ENCODE results near the gene ABR.
"Not testable (repeated sequence)": the region's sequence is repeated elsewhere in the genome, so short reads cannot be mapped to it uniquely, and the experiment has no call there.

Gene ABR

GRCh38 chr17:1112875-1113274 is 66.9 kb downstream of the ABR start:
- no peak for DNase-seq

DNA sequence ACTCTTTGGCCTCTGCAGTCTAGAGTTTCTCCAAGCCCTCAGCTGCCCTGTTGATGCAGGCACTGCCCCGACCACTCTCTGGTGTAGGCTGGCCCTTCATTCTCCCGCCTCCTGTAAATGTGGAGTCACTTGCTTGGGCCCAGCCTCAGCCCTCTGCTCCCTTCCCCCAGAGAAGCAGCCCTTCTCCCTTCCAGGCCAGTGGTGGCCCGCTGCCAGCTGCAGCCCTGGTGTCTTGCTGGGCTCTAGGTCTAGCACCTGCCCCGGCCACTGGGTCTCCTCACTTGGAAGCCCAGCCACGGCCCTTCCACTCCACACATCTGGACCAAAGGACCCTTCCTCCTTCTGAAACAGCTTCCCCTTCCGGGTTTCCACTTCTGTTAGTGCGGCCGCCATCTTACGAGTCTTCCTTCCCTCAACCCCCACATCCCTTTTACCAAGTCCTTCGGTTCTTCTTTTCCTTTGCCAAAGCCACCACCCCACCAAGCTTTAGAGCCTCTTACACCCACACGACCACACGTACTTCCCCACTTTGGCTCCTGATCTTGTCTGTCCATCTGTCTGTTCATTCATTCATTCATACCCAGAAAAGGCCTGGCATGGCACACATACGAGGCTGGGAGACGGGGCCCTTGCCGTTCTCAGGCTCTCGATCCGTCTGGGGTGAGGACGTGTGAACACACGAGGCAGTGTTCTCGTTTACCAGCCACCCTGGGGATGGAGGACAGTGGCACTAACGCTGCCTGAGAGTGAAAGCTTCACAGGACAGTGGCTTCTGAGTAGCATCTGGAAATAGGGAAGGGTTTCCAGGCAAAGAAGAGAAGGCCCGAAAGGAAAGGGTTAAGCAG is 68.0 kb downstream of the ABR start:
- no peak for DNase-seq

DNA sequence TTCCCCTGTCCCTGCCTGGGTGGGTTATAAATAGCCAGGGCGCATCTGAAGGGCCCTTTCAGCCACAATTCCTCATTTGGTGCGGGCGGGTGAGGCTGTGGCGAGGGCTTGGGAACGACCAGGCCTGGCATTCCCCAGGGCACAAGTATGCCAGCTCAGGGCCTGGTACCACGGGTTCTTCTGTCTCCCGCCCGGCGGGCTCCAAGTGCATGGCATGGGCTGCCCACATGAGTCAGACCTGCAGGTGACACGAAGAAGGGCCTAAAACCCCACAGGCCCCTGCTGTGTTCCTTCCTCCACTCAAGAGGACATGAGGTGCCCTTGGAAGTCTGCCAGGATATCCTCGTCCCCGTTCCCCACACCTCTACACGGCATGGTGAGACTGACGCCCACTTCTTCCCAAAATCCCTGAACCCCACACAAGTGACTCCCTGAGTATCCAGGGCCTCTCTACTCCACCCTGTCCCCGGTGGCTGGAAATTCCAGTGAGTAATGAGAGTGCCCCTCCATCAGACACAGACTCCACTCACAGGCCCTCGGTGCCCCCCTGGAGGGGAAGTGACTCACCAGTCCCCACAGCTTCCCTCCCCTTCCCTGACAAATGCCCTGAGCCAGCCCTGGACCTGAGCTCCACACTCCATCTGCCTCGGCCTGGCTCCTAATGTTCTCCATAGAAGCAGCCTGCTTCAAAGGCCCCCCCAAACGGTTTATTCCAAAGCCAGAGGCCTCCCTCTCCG is 68.8 kb downstream of the ABR start:
- DNase-seq = no peak

DNA sequence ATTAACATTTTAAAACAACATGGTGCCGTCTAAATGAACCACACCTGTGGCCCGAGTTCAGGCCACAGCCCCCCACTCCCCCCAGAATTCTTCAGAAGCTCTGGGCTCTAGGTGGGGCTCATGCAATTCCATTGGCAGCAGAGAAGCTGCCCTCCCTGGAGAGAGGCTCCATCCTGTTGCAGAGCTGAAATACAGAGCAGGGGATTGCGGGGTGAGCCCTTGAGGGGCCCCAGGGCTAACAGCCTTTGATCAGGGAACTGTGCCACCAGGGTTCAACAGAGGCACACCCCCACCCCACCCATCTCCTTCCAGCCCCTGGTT is 69.3 kb downstream of the ABR start:
- DNase-seq = no peak

DNA sequence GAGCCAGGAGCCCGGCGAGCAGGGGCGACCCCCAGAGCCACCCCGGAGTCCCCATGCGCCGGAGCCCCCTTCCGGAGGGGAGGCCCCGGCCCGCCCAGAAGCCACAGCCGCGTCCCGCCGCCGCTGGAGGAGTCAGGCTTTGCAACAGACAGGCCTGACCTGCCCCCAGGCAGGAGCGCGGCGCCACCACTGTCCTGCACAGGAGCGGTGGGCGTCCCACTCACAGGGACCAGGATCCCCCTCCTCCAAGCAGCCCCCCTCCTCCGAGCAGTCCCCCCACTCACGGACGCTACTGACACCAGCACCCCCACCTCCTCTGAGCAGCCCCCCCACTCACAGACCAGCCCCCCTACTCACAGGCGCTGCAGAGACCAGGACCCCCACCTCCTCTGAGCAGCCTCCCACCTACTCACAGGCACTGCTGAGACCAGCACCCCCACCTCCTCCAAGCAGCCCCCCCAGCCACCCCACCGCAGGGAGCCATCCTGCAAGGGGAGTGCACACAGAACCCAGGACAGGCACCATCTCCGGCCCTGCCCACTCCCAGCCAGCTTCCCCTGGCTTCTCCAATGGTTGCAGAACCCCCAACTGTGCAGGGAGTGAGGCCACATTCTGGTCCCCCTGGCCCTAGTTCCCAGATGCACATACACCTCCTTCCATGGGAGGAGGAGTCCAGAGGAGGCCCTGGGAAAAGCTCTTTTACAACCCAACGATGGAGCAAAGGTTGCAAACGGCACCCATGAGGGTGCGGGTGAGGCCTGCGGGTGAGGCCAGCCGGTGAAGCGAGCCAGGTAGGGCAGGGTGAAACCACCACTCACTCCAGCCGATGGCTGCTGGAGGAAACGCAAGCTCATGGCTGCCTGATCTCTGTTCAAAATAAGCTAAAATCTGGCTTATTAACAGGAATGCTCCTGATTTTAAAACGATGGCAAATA is 69.9 kb downstream of the ABR start:
- DNase-seq = no peak

- DNase-seq = peak; percentile 84
Measured at GRCh38 chr17:1108765-1109605, 70.8 kb downstream of the ABR start.

DNA sequence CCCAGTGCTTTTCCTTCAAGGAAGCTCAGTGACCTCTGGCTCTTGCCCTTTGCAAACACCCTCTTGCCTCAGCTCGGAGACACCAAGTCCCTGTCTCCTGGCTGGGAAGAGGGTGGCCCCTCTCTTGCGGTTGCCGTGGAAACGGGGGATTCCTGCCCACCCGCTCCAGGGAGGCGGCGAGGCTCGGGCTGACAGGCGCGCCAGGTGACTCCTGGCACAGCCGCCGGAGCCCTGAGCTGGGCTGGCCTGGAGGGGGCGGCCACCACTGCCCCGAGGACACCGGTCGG is 71.4 kb downstream of the ABR start:
- no peak for DNase-seq

DNA sequence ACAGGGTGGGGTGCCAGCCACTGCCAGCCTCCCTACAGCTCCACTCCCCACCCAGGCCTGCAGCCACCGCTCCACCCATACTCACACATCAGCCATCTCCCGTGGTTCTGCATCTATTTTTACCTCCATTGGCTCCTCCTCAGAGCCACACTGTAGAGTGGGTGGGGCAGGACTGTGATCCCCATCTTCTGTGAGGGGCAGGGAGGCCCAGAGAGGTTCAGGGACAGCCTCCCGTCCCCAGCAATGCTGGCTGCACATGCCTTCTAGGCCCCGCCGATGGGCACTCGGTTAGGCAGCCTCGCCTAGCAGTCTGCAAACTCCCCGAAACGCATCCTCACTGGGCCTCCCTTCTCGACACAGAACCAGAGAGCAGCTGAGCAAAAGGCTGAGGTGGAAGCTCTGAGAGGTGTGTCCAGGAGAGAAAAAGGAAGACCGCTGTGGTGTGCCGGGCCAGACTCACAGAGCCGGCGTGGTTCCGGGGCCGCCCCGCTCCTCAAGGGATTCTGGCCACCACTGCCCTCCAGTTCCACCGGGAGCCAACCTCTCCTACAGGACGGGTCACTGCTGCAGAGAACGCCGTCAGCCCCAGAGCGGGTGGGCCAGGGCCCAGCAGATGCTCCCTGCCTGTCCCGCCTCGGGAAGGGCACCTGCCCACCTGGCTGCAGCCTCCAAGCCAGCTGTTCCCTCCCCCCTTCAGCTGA is 71.9 kb downstream of the ABR start:
- no peak for DNase-seq

GRCh38 chr17:1107083-1107776 is 72.6 kb downstream of the ABR start:
- no peak for DNase-seq

GRCh38 chr17:1104222-1104621 is 75.6 kb downstream of the ABR start:
- no peak for DNase-seq

DNA sequence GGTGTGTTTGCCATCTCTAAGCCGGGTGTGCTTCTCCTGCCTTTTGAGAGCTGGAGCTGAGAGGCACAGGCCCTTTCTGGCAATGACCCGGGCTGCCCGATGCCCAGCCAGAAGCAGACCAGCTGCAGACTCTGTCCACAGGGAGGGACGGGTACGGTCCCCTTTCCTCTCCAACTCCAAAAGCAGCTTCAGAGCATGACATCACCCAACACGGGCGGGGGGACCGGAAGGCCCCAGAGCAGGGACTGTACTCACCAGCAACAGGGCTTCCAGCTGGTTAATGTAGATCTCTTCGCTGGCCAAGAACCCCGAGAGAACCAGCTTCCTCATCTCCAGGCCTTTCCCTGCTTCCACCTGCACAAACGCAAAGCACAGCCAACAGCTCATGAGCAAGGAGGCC is 79.4 kb downstream of the ABR start:
- no peak for DNase-seq

DNA sequence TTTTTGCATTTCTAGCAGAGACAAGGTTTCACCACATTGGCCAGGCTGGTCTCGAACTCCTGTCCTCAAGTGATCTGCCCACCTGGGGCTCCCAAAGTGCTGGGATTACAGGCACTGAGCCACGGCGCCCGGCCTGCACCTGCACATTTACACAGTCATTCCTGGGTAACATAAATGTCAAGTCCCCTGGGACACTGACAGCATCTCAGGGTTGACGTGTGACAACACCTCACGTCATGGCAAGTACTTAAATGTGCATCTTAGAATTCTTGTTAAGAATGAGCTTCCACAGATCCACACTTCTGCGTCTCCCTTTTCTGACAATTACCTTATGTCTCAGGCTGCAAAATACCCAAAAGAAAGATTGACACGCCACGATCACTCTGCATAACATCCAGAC is 80.5 kb downstream of the ABR start:
- DNase-seq = no peak

DNA sequence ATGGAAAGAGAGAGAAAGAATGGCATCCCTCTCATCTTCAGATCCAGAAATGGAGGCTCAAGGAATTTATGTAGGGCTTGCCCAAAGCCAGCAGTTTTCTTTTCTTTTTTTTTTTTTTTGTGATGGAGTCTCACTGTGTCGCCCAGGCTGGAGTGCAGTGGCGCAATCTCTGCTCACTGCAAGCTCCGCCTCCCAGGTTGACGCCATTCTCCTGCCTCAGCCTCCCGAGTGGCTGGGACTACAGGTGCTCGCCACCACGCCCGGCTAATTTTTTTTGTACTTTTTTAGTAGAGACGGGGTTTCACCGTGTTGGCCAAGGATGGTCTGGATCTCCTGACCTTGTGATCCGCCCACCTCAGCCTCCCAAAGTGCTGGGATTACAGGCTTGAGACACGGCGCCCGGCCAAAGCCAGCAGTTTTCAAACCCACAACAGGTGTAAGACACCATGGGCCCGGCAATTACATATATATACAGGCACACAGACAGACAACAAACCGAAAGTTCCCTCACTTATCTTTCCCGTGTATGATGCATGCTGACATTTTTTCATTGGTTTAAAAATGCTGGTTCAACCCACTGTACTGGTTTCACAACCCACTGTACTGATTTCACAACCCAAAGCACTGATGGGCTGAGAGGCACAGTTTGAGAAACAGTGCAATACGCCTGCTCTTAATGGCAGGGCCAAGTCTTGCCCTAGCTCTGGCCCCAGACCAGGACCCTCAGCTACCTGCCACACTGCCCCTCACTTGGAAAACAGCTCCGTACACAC is 81.6 kb downstream of the ABR start:
- not testable (repeated sequence) for DNase-seq

GRCh38 chr17:1096215-1096614 is 83.6 kb downstream of the ABR start:
- no peak for DNase-seq

DNA sequence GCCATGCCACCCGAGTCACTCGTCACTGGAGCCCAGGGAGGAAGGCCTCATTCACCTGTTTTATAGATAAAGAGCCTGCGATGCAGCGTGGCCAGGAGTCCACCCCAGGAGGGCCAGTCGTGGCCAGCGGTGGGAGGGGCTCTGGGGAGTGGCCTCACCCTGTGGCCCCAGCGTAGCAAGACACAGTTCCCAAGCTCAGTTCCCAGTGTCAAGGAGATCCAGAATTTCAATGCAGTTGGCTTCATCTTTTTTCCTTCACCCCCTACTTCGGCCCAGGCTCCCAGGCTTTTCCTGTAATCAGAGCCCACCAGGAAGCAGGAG is 84.0 kb downstream of the ABR start:
- no peak for DNase-seq

- no peak for DNase-seq
Measured at GRCh38 chr17:1095090-1095852, 84.5 kb downstream of the ABR start.

- DNase-seq = no peak
Measured at GRCh38 chr17:1094591-1094990, 85.2 kb downstream of the ABR start.

GRCh38 chr17:1091900-1092299 is 87.9 kb downstream of the ABR start:
- DNase-seq = no peak

DNA sequence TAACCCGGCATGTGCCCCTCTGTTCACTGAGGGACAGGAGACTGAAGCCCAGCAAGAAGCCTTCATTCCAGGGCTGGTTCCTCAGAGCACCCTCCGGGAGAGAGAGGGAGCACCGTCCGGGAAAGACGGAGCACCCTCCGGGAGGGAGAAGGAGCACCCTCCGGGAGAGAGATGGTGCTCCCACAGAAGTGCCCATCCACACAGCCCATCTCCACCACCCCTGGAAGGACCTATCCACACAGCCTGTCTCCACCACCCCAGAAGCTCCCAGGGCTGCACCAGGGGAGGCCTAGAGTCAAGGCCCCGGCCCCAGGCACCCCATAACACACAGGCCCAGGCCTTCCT is 88.6 kb downstream of the ABR start:
- no peak for DNase-seq

Data from right forelimb (tissue), 1 donor.